CD4-positive, alpha-beta T cell treated with Interleukin-17A for 1 hour (primary cell): Measurements from ENCODE around the gene ZIK1.

Experiments
- DNase-seq: peaks from one replicate; pipeline ENCODE4 v3.0.0-alpha.2; 2020

Gene ZIK1

GRCh38 chr19:57613941-57614743 lies 30.2 kb downstream of the ZIK1 start, which contains the start of gene ZNF134:
TSS of gene ZNF134 (plus strand) at chr19:57614242. CDS start at chr19:57619469, 5,227 bp downstream.
- DNase-seq = peak; percentile 92

DNA sequence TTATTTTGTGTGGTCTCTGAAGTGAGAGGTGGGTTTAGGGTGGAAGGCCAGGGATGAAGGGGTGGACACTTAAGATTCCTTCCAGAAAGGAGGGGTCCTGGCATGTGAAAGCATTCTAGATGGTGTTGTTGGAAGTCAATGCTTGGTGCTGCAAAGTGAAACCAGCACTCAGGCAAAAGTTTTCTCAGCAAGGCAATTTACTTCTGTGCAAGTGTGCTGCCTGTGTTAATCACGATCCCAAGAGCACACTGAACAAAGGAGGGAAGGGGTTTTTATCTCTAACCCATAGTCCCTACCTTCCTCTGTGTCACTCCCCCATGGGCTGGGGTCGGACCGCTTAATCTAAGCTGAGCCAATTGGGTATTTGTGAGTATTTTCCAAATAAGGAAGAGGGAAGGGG lies 31.4 kb downstream of the ZIK1 start:
- DNase-seq = no peak

DNA sequence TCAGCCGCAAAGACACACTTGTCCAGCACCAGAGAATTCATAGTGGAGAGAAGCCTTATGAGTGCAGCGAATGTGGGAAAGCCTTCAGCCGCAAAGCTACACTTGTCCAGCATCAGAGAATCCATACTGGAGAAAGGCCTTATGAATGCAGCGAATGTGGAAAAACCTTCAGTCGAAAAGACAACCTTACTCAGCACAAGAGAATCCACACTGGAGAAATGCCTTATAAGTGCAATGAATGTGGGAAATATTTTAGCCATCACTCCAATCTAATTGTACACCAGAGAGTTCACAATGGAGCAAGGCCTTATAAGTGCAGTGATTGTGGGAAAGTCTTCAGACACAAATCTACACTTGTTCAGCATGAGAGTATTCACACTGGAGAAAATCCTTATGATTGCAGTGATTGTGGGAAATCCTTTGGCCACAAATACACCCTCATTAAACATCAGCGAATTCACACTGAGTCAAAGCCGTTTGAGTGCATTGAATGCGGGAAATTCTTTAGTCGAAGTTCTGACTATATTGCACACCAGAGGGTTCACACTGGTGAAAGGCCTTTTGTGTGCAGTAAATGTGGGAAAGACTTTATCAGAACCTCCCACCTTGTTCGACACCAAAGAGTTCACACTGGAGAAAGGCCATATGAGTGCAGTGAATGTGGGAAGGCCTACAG lies 36.9 kb downstream of the ZIK1 start:
- no peak for DNase-seq

- no peak for DNase-seq
Observed at GRCh38 chr19:57623091-57623490, 39.1 kb downstream of the ZIK1 start.

GRCh38 chr19:57632987-57633831 lies 49.3 kb downstream of the ZIK1 start, which contains the start of gene ZNF211:
TSS of gene ZNF211 (plus strand) at chr19:57633168. CDS start at chr19:57633347, 179 bp downstream.
- peak; percentile 93 for DNase-seq

DNA sequence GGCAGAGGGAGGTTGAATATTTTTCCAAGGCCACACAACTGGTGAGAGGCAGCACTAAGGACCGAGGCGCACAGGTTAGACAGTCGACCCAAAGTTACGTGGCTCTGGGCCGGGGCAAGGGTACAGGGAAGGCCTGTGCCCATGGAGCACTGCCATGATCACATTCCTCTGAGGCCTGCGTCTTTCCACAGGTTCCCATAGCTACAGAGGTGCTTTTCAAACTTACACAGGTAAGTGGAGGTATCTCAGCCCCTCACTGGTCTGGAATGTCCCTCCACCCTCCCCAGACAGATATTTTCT lies 49.8 kb downstream of the ZIK1 start:
- no peak for DNase-seq

DNA sequence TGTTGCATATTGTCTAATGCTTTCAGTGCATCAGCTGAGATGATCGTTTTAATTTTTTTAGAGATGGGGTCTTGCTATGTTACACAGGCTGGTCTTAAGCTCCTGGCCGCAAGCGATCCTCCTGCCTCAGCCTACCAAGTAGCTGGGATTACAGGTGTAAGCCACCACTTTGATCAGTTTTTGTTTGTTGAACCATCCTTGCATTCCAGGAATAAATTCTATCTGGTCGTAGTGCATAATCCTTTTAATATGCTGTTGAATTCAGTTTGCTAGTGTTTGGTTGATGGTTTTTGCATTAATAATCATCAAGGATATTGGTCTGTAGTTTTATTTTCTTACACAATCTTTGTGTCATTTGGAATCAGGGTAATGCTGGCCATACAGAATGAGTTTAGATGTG lies 53.4 kb downstream of the ZIK1 start:
- no peak for DNase-seq

- no peak for DNase-seq
Observed at GRCh38 chr19:57641715-57642234, 57.8 kb downstream of the ZIK1 start.

DNA sequence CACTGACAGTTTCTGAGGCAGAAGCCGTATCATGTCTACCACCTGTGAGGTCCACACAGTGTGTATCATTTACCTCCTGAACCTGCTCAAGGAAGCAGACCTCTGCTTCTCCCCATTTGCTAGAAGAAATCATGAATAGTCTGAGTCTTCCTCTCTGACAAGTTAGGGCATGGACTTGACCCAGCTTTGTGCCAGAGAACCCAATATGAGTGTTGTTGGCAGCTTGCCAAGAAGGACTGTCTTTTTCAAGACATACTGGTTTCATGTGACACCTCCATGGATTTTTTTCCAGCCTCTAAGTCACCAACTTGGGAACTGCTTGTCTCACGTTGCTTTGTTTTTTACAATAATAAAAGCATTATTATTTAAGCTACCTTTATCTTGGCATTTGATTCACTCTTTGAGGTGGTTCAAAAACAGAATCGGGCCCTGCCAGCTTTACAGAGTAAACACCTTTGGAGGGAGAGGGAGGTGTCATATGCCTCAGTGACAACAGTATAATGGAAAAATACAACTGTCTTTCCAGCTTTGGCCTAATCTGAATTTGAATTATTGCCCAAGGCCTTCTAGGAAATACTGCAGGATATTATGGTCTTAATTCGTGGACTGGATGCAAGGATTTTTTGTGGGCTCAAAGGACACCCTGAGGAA lies 58.6 kb downstream of the ZIK1 start:
- no peak for DNase-seq
